Measurements from ENCODE around the gene RSAD1.

The RSAD1 gene

GRCh38 chr17:50502301-50502990 is 23.8 kb downstream of the RSAD1 start:
- no peaks in the 10 kb centered on the region for H3K27me3 ChIP-seq (ENCODE audit: control insufficient read depth in 2 of 2, insufficient read depth in 2 of 2, low read length in 2 of 2)
- no peak overlapping the region for H3K4me3 ChIP-seq (ENCODE audit: low read length in 2 of 2)
- H3K9me3 ChIP-seq (ENCODE audit: control insufficient read depth in 2 of 2, low read length in 2 of 2), result no peaks in the 10 kb centered on the region
- H3K4me1 ChIP-seq (ENCODE audit: control insufficient read depth in 2 of 2, insufficient read depth in 2 of 2, low read length in 2 of 2), result peaks cover 23 to 30% of the 10 kb centered on the region in 2 donors
- H3K9ac ChIP-seq (ENCODE audit: low read depth in 1 of 2, low read length in 2 of 2), result no peak overlapping the region
- no peaks in the 10 kb centered on the region for H3K36me3 ChIP-seq (ENCODE audit: control insufficient read depth in 2 of 2, insufficient read depth in 2 of 2, low read length in 2 of 2)
- peak overlapping the region in 1 of 2 donors; percentile 40 for H3K27ac ChIP-seq (ENCODE audit: low read depth in 2 of 2, low read length in 2 of 2)

GRCh38 chr17:50505591-50506130 is 27.0 kb downstream of the RSAD1 start:
- no peaks in the 10 kb centered on the region for H3K27me3 ChIP-seq (ENCODE audit: control insufficient read depth in 2 of 2, insufficient read depth in 2 of 2, low read length in 2 of 2)
- H3K4me3 ChIP-seq (ENCODE audit: low read length in 2 of 2), result no peak overlapping the region
- no peaks in the 10 kb centered on the region for H3K9me3 ChIP-seq (ENCODE audit: control insufficient read depth in 2 of 2, low read length in 2 of 2)
- peaks cover 24 to 28% of the 10 kb centered on the region in 2 donors for H3K4me1 ChIP-seq (ENCODE audit: control insufficient read depth in 2 of 2, insufficient read depth in 2 of 2, low read length in 2 of 2)
- H3K36me3 ChIP-seq (ENCODE audit: control insufficient read depth in 2 of 2, insufficient read depth in 2 of 2, low read length in 2 of 2), result no peaks in the 10 kb centered on the region
- H3K9ac ChIP-seq (ENCODE audit: low read depth in 1 of 2, low read length in 2 of 2), result peak overlapping the region in 1 of 2 donors; percentile 41
- peak overlapping the region; percentile 48 to 67 for H3K27ac ChIP-seq (ENCODE audit: low read depth in 2 of 2, low read length in 2 of 2)

GRCh38 chr17:50506298-50506697 is 27.6 kb downstream of the RSAD1 start:
- H3K27ac ChIP-seq (ENCODE audit: low read depth in 2 of 2, low read length in 2 of 2), result peak overlapping the region; percentile 48 to 67

GRCh38 chr17:50507871-50508572 is 29.4 kb downstream of the RSAD1 start, which contains the start of gene MYCBPAP:
Gene MYCBPAP (plus strand): TSS chr17:50508439. CDS start chr17:50508675, 236 bp downstream.
- H3K4me1 ChIP-seq (ENCODE audit: control insufficient read depth in 2 of 2, insufficient read depth in 2 of 2, low read length in 2 of 2), result peaks cover 27 to 34% of the 10 kb centered on the region in 2 donors
- no peaks in the 10 kb centered on the region for H3K9me3 ChIP-seq (ENCODE audit: control insufficient read depth in 2 of 2, low read length in 2 of 2)
- H3K4me3 ChIP-seq (ENCODE audit: low read length in 2 of 2), result peak within 1 kb of the TSS; percentile 59 to 62
- H3K27ac ChIP-seq (ENCODE audit: low read depth in 2 of 2, low read length in 2 of 2), result peak within 1 kb of the TSS; percentile 65
- peak within 1 kb of the TSS; percentile 52 to 76 for H3K9ac ChIP-seq (ENCODE audit: low read depth in 1 of 2, low read length in 2 of 2)
- no peaks in the 10 kb centered on the region for H3K27me3 ChIP-seq (ENCODE audit: control insufficient read depth in 2 of 2, insufficient read depth in 2 of 2, low read length in 2 of 2)
- no peaks in the 10 kb centered on the region for H3K36me3 ChIP-seq (ENCODE audit: control insufficient read depth in 2 of 2, insufficient read depth in 2 of 2, low read length in 2 of 2)

More at GRCh38 chr17:50506298-50506697, 27.6 kb downstream of the RSAD1 start:
- H3K9ac ChIP-seq (ENCODE audit: low read depth in 1 of 2, low read length in 2 of 2), result no peak overlapping the region
- H3K36me3 ChIP-seq (ENCODE audit: control insufficient read depth in 2 of 2, insufficient read depth in 2 of 2, low read length in 2 of 2), result no peaks in the 10 kb centered on the region
- H3K4me3 ChIP-seq (ENCODE audit: low read length in 2 of 2), result no peak overlapping the region
- H3K27me3 ChIP-seq (ENCODE audit: control insufficient read depth in 2 of 2, insufficient read depth in 2 of 2, low read length in 2 of 2), result no peaks in the 10 kb centered on the region
- H3K9me3 ChIP-seq (ENCODE audit: control insufficient read depth in 2 of 2, low read length in 2 of 2), result no peaks in the 10 kb centered on the region
- H3K4me1 ChIP-seq (ENCODE audit: control insufficient read depth in 2 of 2, insufficient read depth in 2 of 2, low read length in 2 of 2), result peaks cover 24 to 28% of the 10 kb centered on the region in 2 donors

GRCh38 chr17:50508573-50509460 is 30.2 kb downstream of the RSAD1 start:
- Histone ChIP-seq H3K27ac (ENCODE audit: low read depth in 2 of 2, low read length in 2 of 2) (peak overlapping the region; percentile 65), H3K9me3 (ENCODE audit: control insufficient read depth in 2 of 2, low read length in 2 of 2) (no peaks in the 10 kb centered on the region), H3K4me3 (ENCODE audit: low read length in 2 of 2) (peak overlapping the region; percentile 59 to 62), H3K27me3 (ENCODE audit: control insufficient read depth in 2 of 2, insufficient read depth in 2 of 2, low read length in 2 of 2) (no peaks in the 10 kb centered on the region), H3K4me1 (ENCODE audit: control insufficient read depth in 2 of 2, insufficient read depth in 2 of 2, low read length in 2 of 2) (peaks cover 23 to 29% of the 10 kb centered on the region in 2 donors), H3K9ac (ENCODE audit: low read depth in 1 of 2, low read length in 2 of 2) (peak overlapping the region; percentile 52 to 76), H3K36me3 (ENCODE audit: control insufficient read depth in 2 of 2, insufficient read depth in 2 of 2, low read length in 2 of 2) (no peaks in the 10 kb centered on the region)

- Histone ChIP-seq H3K9me3 (ENCODE audit: control insufficient read depth in 2 of 2, low read length in 2 of 2) (no peaks in the 10 kb centered on the region), H3K27ac (ENCODE audit: low read depth in 2 of 2, low read length in 2 of 2) (no peak overlapping the region), H3K4me3 (ENCODE audit: low read length in 2 of 2) (no peak overlapping the region), H3K36me3 (ENCODE audit: control insufficient read depth in 2 of 2, insufficient read depth in 2 of 2, low read length in 2 of 2) (no peaks in the 10 kb centered on the region), H3K9ac (ENCODE audit: low read depth in 1 of 2, low read length in 2 of 2) (no peak overlapping the region), H3K27me3 (ENCODE audit: control insufficient read depth in 2 of 2, insufficient read depth in 2 of 2, low read length in 2 of 2) (no peaks in the 10 kb centered on the region), H3K4me1 (ENCODE audit: control insufficient read depth in 2 of 2, insufficient read depth in 2 of 2, low read length in 2 of 2) (peaks cover 11 to 14% of the 10 kb centered on the region in 2 donors)
These were observed 32.4 kb downstream of the RSAD1 start for GRCh38 chr17:50511058-50511457.

- no peak overlapping the region for H3K9ac ChIP-seq (ENCODE audit: low read depth in 1 of 2, low read length in 2 of 2)
These were observed 34.8 kb downstream of the RSAD1 start for GRCh38 chr17:50513495-50513894.

GRCh38 chr17:50514388-50514787 is 35.7 kb downstream of the RSAD1 start:
- peaks cover 7 to 13% of the 10 kb centered on the region in 2 donors for H3K4me1 ChIP-seq (ENCODE audit: control insufficient read depth in 2 of 2, insufficient read depth in 2 of 2, low read length in 2 of 2)
- H3K36me3 ChIP-seq (ENCODE audit: control insufficient read depth in 2 of 2, insufficient read depth in 2 of 2, low read length in 2 of 2), result no peaks in the 10 kb centered on the region
- H3K27ac ChIP-seq (ENCODE audit: low read depth in 2 of 2, low read length in 2 of 2), result no peak overlapping the region

More at GRCh38 chr17:50513495-50513894, 34.8 kb downstream of the RSAD1 start:
- H3K9me3 ChIP-seq (ENCODE audit: control insufficient read depth in 2 of 2, low read length in 2 of 2), result no peaks in the 10 kb centered on the region
- no peak overlapping the region for H3K4me3 ChIP-seq (ENCODE audit: low read length in 2 of 2)
- H3K27ac ChIP-seq (ENCODE audit: low read depth in 2 of 2, low read length in 2 of 2), result no peak overlapping the region
- H3K36me3 ChIP-seq (ENCODE audit: control insufficient read depth in 2 of 2, insufficient read depth in 2 of 2, low read length in 2 of 2), result no peaks in the 10 kb centered on the region
- H3K4me1 ChIP-seq (ENCODE audit: control insufficient read depth in 2 of 2, insufficient read depth in 2 of 2, low read length in 2 of 2), result peaks cover 13 to 19% of the 10 kb centered on the region in 2 donors
- no peaks in the 10 kb centered on the region for H3K27me3 ChIP-seq (ENCODE audit: control insufficient read depth in 2 of 2, insufficient read depth in 2 of 2, low read length in 2 of 2)

GRCh38 chr17:50514936-50515702 is 36.5 kb downstream of the RSAD1 start:
- H3K36me3 ChIP-seq (ENCODE audit: control insufficient read depth in 2 of 2, insufficient read depth in 2 of 2, low read length in 2 of 2), result no peaks in the 10 kb centered on the region
- no peak overlapping the region for H3K9ac ChIP-seq (ENCODE audit: low read depth in 1 of 2, low read length in 2 of 2)
- peaks cover 7 to 13% of the 10 kb centered on the region in 2 donors for H3K4me1 ChIP-seq (ENCODE audit: control insufficient read depth in 2 of 2, insufficient read depth in 2 of 2, low read length in 2 of 2)
- no peaks in the 10 kb centered on the region for H3K27me3 ChIP-seq (ENCODE audit: control insufficient read depth in 2 of 2, insufficient read depth in 2 of 2, low read length in 2 of 2)
- H3K27ac ChIP-seq (ENCODE audit: low read depth in 2 of 2, low read length in 2 of 2), result no peak overlapping the region
- no peaks in the 10 kb centered on the region for H3K9me3 ChIP-seq (ENCODE audit: control insufficient read depth in 2 of 2, low read length in 2 of 2)
- H3K4me3 ChIP-seq (ENCODE audit: low read length in 2 of 2), result no peak overlapping the region

More at GRCh38 chr17:50514388-50514787, 35.7 kb downstream of the RSAD1 start:
- no peak overlapping the region for H3K4me3 ChIP-seq (ENCODE audit: low read length in 2 of 2)
- no peaks in the 10 kb centered on the region for H3K9me3 ChIP-seq (ENCODE audit: control insufficient read depth in 2 of 2, low read length in 2 of 2)
- H3K9ac ChIP-seq (ENCODE audit: low read depth in 1 of 2, low read length in 2 of 2), result no peak overlapping the region
- no peaks in the 10 kb centered on the region for H3K27me3 ChIP-seq (ENCODE audit: control insufficient read depth in 2 of 2, insufficient read depth in 2 of 2, low read length in 2 of 2)
